Stimulated activated CD4-positive, alpha-beta T cell treated with anti-CD3 and anti-CD28 coated beads, TNF-alpha, amount 100 ng/mL, for 1 hour (primary cell): ENCODE results near the gene FLNB.

ENCODE experiments used
- DNase-seq, 3 donors: peaks; one replicate each; pipeline ENCODE4 v3.0.0-alpha.2; 2020; ENCODE audit warnings: low read depth in 3 of 3, low spot score in 1 of 3

Gene FLNB

DNA sequence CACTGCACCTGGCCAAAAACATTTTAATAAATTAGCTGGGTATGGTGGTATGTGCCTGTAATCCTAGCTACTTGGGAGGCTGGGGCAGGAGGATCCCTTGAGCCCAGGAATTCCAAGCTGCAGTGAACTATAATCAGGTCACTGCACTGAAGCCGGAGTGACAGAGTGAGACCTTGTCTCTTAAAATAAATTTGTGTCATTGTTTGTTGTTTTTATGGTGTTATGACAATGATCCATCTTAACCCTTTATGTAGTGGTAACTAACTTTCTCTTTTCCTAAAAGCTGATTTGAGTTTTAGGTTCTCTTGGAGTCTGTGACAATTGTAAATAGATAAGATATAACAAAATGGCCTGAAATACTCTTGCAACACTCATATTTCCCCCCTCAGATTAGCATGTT is 20.7 kb downstream of the FLNB start:
- DNase-seq = no peak

DNA sequence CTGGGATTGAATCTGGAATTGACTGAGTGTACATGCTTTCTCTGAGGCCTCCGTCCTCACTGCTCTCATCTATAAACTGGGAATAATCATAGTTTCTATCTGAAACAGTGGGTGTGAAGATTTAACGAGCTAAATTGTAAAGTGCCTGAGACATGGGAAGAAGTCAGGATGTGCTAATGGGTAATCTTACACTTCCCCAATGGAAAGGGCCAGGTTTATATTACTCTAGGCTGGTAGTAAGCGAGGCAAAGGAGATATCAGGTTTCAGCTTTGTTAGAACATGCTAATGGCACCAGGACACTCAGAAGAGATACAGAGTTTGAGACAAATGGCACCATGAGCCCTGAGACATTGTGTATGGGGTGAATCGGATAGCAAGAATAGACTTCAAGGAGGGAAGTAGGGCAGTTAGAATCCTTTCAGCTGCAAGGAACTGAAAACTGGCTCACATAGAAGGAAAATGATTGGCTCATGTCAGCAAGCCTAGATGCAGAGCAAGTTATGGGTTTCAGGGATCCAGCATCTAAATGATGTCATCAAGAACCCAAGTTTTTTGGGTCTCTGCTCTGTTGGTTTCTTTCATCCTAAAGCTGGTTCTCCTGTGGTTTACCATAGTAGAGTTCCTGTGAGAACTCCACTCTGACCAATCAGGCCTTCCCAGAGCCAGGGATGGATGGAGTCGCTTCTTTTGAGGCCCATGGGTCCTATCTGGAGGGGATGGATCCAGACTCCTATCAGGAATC is 21.8 kb downstream of the FLNB start:
- no peak for DNase-seq

DNA sequence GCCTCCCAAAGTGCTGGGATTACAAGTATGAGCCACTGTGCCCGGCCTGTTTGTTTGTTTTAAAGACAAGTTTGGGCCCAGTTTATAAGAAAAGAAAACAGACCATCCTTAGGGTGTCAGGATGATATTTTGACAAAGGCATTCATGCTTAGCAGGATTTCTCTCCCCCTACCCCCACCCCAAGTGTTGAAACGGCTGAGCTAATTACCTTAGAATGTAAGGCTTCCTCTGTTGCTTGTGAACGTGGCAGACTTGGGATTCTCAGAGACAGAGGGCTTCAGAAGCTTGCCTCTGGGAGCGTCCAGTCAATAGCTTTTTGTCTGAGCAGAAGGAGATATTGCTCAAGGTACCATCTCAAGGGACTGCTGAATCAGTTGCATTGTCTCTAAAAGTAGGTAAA is 24.0 kb downstream of the FLNB start:
- no peak for DNase-seq

DNA sequence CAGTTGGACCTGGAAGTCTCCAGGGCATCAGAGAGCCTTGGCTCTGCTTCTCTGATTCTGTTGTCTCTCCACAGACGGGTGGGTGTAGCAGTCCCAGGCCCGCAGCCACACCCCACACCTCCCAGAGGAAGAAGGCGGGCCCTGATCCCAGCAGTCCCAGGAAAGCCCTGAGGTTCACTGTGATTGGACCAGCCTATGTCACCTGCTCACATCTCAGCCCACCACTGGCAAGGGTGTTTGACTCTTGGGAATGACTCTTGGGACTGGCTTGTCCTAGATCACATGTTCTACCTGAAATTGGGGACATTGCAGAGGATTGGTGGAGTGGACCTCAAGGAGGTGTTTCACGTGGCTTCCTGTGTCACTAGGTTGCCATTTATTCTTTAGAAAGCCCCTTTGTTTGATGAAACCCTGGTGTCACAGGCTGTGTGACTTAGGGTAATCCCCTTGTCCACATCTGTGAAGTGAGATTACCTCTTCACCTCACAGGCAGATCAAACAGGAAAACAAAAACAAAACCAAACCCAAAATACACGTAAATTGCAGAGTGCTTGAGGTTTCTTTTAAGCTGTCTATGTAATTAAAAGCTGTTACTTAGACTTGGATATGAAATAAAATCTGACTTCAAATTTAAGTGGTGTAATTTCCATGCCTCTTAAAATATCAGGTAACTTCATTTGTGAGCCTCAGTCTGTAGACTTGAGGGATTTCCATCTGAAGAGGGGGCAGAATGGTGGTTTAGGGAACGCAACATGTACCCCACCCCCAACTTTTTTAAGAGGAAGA is 26.7 kb downstream of the FLNB start:
- DNase-seq = no peak

DNA sequence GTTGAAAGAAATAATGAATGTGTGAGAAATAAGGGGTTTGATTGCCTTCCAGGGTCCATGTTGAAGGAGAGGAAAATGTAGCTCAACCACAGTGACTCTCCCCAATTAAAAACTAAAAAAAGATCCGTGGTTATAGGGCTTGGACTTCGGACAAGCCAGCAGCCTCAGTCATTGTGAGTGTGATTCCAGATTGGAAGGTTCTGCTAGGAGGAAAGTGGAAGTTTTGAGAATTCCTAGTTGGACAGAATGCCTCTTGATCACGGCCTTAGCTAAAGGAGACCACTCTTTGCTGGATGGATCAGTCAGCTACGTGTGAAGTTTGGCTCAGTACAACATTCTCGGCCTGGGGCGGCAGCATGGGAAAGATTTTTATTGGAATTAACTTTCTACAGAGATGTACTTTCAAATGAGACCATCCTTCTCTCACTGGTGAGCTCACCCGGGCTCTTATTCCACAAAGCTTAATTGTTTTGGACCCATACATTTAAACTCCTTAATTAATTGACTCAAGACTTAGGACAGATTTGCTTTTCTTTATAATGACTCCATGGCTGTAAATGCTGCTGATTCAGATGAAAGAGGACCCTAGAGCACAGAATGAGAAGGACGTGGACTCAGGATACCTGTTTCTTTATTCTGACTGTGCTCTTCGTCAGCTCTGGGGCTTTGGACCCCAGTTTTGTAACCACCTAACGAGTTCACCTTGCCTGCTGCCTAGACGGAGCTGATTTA is 27.5 kb downstream of the FLNB start:
- DNase-seq = no peak

DNA sequence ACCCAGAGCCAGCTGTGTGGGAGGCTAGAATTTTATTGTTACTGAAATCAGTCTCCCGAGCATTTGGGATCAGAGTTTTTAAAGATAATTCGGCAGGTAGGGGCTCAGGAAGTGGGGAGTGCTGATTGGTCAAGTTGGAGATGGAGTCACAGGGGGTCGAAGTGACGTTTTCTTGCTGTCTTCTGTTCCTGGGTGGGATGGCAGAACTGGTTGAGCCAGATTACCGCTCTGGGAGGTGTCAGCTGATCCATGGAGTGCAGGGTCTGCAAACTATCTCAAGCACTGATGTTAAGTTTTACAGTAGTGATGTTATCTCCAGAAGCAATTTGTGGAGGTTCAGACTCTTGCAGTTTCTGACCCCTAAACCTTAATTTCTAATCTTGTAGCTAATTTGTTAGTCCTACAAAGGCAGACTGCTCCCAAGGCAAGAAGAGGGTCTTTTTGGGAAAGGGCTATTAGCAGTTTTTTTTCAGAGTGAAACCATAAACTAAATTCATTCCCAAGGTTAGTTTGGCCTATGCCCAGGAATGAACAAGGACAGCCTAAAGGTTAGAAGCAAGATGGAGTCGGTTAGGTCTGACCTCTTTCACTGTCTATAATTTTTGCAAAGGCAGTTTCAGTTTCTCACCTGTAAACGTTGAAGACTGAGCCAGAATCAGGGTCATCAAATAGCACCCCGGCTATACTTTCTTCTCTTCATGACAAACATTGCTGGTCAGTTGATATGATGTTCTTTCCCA is 28.2 kb downstream of the FLNB start:
- DNase-seq = no peak

DNA sequence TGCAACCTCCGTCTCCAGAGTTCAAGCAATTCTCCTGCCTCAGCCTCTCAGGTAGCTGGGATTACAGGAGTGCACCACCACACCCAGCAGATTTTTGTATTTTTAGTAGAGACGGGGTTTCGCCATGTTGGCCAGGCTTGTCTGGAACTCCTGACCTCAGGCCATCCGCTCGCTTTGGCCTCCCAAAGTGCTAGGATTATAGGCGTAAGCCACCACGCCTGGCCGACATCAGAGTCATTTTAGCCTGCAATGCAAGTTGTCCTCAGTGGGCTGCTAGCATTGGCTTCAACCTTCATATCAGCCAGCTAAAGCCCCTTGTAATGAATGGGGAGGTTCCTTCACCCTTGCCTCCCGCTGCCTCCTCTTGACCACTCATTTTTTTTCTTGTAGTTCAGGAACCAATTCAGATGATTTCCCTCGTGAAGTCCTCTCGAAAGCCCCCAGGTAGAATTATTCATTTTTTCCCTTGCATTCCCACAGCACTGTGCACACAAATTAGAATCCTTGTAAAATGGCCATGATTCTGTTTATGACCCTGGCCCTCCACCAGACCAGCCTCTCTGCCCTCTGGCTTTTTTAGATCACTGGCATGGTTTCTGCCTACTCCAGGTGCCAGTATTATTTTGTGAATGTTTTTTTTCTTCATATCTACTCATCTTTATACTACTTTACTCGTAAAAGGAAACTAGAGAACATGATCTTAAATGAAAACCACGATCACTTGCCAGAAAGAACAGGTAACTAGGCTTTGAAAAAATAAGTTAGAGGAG is 29.1 kb downstream of the FLNB start:
- DNase-seq = no peak

DNA sequence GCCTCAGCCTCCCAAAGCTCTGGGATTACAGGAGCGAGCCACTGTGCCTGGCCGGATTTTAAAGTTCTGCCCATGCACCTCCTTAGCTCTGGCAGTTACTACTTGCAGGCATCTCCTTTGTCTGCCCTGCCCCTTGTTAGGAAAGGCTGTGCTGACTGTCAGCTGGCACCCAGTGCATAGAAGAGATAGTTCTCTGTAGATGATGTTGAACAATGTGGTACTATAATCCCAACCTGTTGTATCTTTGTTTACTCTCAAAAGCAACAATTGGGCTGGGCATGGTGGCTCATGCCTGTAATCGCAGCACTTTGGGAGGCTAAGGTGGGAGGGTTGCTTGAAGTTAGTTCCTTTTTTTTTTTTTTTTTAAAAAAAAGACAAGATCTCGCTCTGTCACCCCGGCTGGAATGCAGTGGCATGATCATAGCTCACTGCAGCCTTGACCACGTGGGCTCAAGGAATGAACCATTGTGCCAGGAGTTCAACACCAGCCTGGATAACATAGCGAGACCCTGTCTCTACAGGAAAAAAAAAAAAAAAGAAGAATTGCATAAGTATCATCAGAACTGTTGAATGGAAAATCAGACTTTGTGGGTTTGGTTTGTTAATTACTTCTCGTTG is 30.6 kb downstream of the FLNB start:
- no peak for DNase-seq

DNA sequence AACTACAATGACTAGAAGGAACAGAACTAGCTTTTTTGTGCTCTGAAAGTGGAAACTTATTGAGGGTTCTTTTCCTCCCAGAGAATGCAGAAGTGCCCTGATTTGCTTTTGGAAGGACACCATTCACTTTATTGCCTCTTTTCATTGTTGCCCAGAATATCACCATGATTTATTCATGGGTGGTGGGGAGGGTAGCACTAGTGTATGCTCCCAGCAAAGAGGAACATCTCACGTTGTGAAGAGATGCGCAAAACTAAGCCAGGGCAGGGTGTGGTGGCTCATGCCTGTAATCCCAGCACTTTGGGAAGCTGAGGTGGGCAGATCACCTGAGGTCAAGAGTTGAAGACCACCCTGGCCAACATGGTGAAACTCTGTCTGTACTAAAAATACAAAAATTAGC is 31.4 kb downstream of the FLNB start:
- DNase-seq = no peak

DNA sequence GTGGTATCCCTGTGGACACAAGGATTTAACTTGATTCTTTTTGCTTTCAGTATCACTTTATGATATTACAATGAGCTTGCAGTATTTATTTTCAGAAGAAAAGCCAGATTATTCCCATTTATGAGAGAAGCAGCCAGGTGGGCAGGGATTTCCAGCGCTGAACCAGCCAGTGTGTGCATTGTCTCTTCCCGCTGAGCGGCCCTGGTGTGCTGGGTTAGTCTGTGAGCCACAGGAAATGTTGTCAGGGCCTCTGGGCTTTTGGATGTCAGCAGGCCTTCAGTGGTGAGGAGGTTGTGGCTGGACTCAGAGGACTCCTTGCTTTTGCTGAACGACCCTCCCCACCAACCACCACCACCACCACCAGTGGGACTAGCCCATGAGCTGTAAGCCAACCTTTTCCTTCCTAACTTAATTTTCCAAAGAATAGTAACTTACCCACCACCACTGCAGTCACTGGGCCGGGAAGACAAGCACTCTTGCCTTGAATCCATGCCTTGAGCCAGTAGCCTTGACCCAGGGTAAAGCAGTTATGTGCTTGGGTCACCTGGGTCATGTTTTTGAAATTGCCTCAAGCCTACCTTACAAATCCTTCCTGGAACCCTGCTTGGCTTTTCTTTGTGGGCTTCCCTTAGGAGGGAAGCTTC is 33.1 kb downstream of the FLNB start:
- DNase-seq = no peak

DNA sequence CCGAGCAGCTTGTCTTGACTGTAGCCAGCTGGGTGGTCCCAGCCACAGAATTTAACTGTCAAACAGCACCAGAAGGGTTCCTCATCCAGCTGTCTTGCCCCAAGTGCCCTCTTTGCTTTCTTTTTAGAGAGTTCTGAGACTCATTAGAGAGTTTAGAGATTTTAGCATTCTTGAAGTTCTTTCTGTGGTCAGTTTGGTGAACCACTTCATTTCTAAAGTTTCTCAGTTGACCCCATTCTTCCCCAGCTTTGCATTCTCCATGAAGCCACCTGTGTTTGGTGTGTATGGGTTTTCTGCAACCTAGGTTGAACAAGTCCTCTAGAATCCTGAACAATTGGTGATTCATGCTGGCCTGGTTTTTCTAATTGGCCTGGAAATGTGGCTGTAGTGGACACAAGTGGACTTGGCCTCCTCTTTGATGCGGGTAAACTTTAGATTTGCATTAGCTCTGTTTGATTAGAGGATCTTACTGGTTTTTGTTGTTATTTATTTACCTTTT is 33.7 kb downstream of the FLNB start:
- DNase-seq = no peak

DNA sequence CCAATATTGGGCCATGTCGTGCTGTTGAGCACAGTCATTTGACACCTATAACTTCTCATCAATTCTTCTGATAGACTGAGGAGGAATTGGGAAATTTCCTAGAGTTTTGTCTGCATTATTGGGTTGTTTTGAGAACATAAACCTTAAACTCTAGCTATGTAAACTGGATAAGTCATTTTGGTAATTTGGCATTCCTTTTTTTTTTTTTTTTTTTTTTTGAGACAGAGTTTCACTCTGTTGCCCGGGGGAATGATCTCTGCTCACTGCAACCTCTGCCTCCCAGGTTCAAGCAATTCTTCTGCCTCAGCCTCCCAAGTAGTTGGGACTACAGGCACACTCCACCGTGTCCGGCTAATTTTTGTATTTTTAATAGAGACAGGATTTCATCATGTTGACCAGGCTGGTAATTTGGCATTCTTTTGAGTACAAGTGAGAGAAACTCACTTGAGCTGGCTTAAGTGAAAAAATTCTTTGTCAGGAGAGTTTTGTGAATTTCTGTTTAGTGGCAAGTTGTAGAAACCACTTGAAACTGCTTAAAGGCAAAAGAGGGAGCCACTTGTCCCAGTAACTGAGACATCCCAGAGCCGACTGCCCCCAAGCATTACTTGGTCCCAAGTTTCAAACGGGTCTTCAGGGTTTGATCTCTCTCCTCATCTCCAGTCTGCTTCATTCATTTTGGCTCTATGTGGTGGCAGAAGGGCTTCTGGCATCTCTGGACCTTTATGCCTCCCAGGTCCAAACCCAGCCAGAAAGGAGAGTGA is 34.9 kb downstream of the FLNB start:
- no peak for DNase-seq

DNA sequence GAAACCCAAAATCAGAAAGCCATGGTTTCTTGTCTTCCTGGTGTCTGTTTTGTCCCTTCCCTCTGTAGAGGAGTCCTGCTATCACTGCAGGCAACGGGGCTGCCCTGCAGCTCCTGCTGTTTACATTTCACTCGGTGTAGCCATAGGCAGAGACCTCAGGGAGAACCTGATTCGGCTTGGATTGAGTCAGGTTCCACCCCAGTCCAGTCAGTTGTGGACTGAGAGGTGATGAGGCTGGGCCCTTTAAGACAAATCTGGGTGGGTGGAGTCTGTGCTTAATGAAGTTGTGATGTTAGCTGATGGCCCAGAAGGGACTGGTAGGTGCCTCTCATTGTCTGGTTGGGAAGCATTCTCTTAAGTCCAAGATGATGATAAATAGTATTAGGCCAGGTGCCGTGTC is 35.7 kb downstream of the FLNB start:
- DNase-seq = no peak

DNA sequence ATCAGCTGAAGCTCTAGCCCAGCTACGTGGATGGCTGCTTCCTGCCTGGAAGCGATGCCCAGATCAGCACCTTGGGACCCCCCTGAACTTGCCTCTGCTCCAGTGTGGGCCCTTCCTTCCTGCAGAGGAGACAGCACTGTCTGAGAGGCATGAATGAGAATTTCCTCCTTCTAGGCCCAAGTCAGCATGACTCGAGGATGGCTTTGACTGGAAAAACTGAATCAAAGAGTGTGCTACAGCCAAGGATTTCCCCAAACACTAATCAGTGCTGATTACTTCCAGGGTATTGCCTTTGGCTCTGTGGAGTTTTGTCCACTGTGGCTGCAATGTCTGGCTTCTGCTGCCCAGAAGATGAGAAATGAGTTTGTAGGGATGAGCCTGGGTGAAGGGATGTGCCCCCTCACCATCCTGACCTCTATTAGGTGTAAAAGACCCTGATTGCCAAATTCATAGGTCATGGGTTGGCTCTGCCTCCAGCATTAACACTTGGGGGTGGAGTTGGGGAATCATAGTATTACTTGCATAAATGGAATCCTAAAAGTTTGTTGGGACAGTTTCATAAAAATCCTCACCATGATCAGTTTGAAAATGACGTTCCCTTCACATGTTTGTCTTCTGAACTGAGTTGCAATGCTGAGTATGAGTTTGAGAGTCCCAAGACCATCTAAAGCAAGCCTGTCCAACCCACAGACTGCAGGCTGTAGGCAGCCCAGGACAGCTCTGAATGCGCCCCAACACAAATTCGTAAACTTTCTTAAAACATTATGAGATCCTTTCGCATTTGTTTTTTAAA is 36.7 kb downstream of the FLNB start:
- no peak for DNase-seq

DNA sequence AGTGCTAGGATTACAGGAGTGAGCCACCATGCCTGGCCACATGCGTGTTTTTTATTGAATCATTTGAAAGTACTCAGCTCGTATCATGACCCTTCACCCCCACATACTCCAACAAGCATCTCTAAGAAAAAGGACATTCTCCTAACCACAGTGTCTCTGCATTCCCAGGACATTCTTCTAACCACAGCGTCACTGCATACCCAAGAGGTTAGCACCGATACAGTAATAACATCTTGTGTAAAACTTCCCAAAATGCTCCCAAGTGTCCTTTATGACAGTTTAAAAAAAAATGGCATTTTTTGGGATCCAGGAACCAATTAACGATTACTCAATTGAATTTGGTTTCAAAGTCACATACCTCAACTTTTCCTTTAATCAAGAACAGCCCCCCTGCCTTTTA is 39.6 kb downstream of the FLNB start:
- no peak for DNase-seq

DNA sequence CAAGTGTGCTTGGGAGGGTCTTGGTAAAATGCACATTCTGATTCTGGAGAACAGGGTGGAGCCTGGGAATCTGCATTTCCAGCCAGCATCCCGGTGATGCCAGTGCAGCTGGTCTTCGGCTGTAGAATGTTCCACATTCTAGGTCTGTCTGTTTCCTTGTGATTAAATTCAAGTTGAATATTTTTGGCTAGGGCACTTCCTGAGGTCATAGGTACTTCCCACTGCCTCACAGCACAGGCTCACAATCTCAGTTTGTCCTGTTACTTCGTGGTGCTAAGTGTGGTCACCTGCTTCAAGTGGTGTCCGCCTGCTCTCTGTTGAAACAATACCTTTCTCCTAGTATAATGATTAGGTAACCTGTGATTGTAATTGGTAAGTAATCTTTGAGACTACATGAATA is 40.1 kb downstream of the FLNB start:
- no peak for DNase-seq

DNA sequence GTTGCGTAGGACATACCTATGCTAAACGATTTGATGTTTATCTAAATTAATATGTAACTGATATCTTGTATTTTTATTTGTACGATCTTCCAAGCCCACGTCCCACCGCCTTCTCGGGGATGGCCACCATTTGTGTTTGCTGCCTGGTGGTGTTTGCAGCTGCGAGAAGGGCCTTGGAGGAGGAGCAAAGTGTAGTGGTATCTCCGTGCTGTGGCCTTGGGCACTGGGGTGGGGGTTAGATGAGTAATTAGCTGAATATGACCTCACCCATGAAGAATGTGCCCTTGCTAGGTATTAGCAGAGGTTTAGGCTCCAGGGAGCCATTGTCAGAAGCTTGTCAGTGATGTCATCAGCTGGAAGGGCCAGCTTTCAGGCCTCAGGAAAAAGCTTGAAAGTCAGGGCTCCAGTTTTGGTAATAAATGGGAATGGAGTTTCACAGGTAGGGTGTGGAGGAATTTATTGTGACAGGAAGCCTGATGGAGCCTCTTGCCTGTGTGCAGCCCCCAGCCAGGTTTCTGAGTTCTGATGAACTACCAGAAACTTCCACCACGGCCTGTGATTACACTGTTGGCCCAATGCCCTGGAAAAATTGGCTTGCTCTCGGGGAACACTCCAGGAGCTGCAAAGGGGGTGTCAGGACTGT is 41.0 kb downstream of the FLNB start:
- DNase-seq = no peak

DNA sequence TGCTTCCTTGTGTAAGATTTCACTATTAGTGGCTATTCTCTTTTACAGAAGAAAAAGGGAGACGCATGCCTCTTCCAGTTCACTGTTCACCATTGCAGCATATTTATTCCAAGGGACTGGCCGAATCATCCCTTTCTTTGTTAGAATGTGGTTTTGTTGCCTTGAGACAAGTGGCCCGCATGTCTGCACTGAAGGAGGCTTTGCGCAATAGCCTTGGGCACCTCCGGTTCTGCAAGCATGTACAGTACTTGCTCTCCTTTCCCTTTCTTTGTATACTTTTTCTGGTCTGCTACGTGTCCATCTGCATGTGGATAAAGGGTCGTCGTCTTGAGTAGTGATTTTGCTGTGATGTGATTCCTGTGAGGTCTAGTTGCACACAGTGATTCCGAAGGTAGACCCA is 43.0 kb downstream of the FLNB start:
- DNase-seq = no peak
